ENCODE data around the gene MNX1.

DNA sequence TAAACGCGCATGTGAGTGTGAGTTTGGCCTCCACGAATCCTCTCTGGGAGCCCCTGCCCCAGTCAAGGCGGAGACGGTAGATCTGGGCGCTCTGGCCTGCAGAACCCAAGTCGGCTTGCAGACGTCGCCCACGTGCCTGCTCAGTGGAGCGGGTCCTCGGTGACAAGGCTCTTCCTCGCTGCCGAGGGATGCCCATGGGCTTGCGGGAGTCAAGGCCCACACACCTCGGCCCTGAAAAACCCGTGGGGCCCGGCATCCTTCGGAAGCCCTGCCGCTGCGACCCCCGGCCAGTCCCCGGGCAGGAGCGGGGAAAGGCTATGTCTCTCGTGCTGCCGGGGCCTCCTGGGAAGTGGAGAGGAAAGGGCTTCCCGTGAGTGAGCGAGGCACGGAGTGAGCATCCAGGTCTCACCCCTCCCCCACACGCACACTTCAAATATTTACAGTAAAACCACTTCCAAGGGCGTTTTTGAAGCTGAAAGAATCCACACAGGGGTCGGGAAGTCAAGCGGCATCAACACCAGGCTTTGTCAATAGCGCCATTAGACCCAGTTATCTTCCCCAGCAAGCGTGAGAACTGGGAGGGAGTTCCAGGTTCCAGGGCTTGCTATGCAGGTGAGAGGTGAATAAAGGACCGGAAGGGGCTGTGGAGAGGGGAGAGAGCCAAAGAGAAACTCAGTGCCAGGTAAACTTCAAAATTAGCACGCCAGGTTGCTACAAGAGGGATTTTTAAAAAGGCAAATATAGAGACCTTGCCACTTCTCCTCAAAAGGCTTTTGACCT, 1.1 kb upstream of the MNX1 start:
- TF ChIP-seq CTCF (IDR thresholded peaks at IDR 0.05) (no peak), POLR2A (IDR thresholded peaks at IDR 0.05) (no peak)

Data from uterus (tissue), 2 donors.